IMR-90 (cell line): ENCODE results near the gene GRB2. TPM values are rescaled to one million over a fixed set of nuclear protein-coding genes. Genes with fewer than 3 reads are reported as not detected.
A peak's percentile ranks its signal among the peaks of the same experiment; 100 is the strongest.

ENCODE experiments used
- ATAC-seq: fragments of 200-7000 bp; cut with Tn5 transposase; 2 replicates; pipeline ENCODE4 v1.9.1; 2020; ENCODE audit warnings: low read depth, mild to moderate bottlenecking, moderate library complexity
- BruUV-seq: library from RNA; stranded (reverse); fragments of 400-500 nt; replicated peaks from 2 replicates; lab custom pipeline; 2021; lab: Mats Ljungman, UMichigan
- CTCF ChIA-PET: fragments of 300-600 bp; formaldehyde crosslinking; extraction: SDS; loops from one replicate; lab custom pipeline; 2021; ENCODE audit warnings: antibody characterized with exemption; lab: Yijun Ruan, JAX
- POLR2A ChIA-PET: fragments of 300-600 bp; sonication (Branson Sonifier 250); formaldehyde crosslinking; loops from one replicate; lab custom pipeline; 2022; ENCODE audit warnings: antibody characterized with exemption; ENCODE audit not compliant: unreplicated experiment; lab: Charles Lee
- DNase-seq: peaks from one replicate; pipeline ENCODE4 v3.0.0; 2013
- H2AFZ ChIP-seq: replicated peaks from 2 replicates; pipeline ENCODE3; 2013; ENCODE audit warnings: low read length, mild to moderate bottlenecking; ENCODE audit not compliant: poor library complexity
- H2AK5ac ChIP-seq: 2 replicates; pipeline ENCODE4 v1.6.1; 2013; ENCODE audit warnings: low read depth, low read length, inconsistent platforms
- H2AK9ac ChIP-seq: replicated peaks from 2 replicates; pipeline ENCODE3; 2013; ENCODE audit warnings: mild to moderate bottlenecking, low read depth, low read length, moderate library complexity; ENCODE audit not compliant: poor library complexity
- H2BK120ac ChIP-seq: 2 replicates; pipeline ENCODE4 v1.6.1; 2013; ENCODE audit warnings: low read depth, low read length, inconsistent platforms
- H2BK15ac ChIP-seq: 3 replicates; pipeline ENCODE4 v1.6.1; 2013; ENCODE audit warnings: low read depth, low read length, inconsistent platforms
- H2BK20ac ChIP-seq: 2 replicates; pipeline ENCODE4 v1.6.1; 2013; ENCODE audit warnings: low read depth, mild to moderate bottlenecking, inconsistent platforms, low read length, moderate library complexity
- H2BK5ac ChIP-seq: 2 replicates; pipeline ENCODE4 v1.6.1; 2013; ENCODE audit warnings: mild to moderate bottlenecking, low read depth, low read length, inconsistent platforms; ENCODE audit not compliant: poor library complexity, severe bottlenecking
- H3K14ac ChIP-seq: replicated peaks from 2 replicates; pipeline ENCODE4 v1.6.1; 2013; ENCODE audit warnings: low read depth, low read length, inconsistent platforms
- H3K18ac ChIP-seq: 2 replicates; pipeline ENCODE4 v1.6.1; 2013; ENCODE audit warnings: low read depth, low read length, control low read depth
- H3K23ac ChIP-seq: 2 replicates; pipeline ENCODE4 v1.6.1; 2013; ENCODE audit warnings: low read depth, low read length, inconsistent platforms
- H3K27ac ChIP-seq: 2 replicates; pipeline ENCODE4 v1.5.1; 2013; ENCODE audit warnings: mild to moderate bottlenecking, control low read depth, low read length; ENCODE audit not compliant: insufficient read depth
- H3K27me3 ChIP-seq: 2 replicates; pipeline ENCODE4 v1.6.1; 2013; ENCODE audit warnings: low read length; ENCODE audit not compliant: control insufficient read depth, insufficient read depth
- H3K36me3 ChIP-seq: 2 replicates; pipeline ENCODE4 v1.6.1; 2013; ENCODE audit warnings: low read length, mixed read lengths; ENCODE audit not compliant: control insufficient read depth, insufficient read depth
- H3K4ac ChIP-seq: 2 replicates; pipeline ENCODE4 v1.6.1; 2013; ENCODE audit warnings: low read depth, low read length, inconsistent platforms
- H3K4me1 ChIP-seq: 2 replicates; pipeline ENCODE4 v1.6.1; 2013; ENCODE audit warnings: low read length, mixed read lengths; ENCODE audit not compliant: control insufficient read depth, insufficient read depth
- H3K4me2 ChIP-seq: 2 replicates; pipeline ENCODE4 v1.6.1; 2013; ENCODE audit warnings: low read depth, mild to moderate bottlenecking, control low read depth, low read length, moderate library complexity
- H3K4me3 ChIP-seq: 2 replicates; pipeline ENCODE4 v1.5.1; 2013; ENCODE audit warnings: low read depth, mild to moderate bottlenecking, control low read depth, low read length, moderate library complexity; ENCODE audit not compliant: insufficient read depth
- H3K56ac ChIP-seq: 2 replicates; pipeline ENCODE4 v1.6.1; 2013; ENCODE audit warnings: low read length, inconsistent platforms; ENCODE audit not compliant: insufficient read depth; ENCODE audit errors: extremely low read depth
- H3K79me1 ChIP-seq, 2 experiments: 2 replicates each; pipeline ENCODE4 v1.6.1; 2013; ENCODE audit warnings: low read length in 2 of 2, inconsistent platforms in 1 of 2, low read depth in 1 of 2
- H3K9ac ChIP-seq: 2 replicates; pipeline ENCODE4 v1.6.1; 2013; ENCODE audit warnings: low read depth, low read length, control low read depth
- H3K9me1 ChIP-seq: 2 replicates; pipeline ENCODE4 v1.6.1; 2013; ENCODE audit warnings: low read length, inconsistent platforms; ENCODE audit not compliant: insufficient read depth
- H3K9me3 ChIP-seq: 2 replicates; pipeline ENCODE4 v1.6.1; 2013; ENCODE audit warnings: low read length; ENCODE audit not compliant: control insufficient read depth, insufficient read depth
- H4K20me1 ChIP-seq: 2 replicates; pipeline ENCODE4 v1.6.1; 2013; ENCODE audit warnings: low read length, inconsistent platforms; ENCODE audit not compliant: insufficient read depth
- H4K5ac ChIP-seq: 2 replicates; pipeline ENCODE4 v1.6.1; 2013; ENCODE audit warnings: mild to moderate bottlenecking, low read depth, low read length, control low read depth
- H4K8ac ChIP-seq, 2 experiments: 2 replicates each; pipeline ENCODE4 v1.6.1; 2013; ENCODE audit warnings: low read depth in 2 of 2, low read length in 2 of 2, control low read depth in 1 of 2, inconsistent platforms in 1 of 2
- H4K91ac ChIP-seq: 2 replicates; pipeline ENCODE4 v1.6.1; 2013; ENCODE audit warnings: low read depth, low read length, inconsistent platforms; ENCODE audit not compliant: insufficient read depth
- BHLHE40 ChIP-seq: fragments of 150-350 bp; IDR thresholded peaks from 2 replicates; pipeline ENCODE4 v1.6.1; 2016; ENCODE audit warnings: mild to moderate bottlenecking, low read depth, low read length
- CEBPB ChIP-seq: IDR thresholded peaks from 2 replicates; pipeline ENCODE4 v1.6.1; 2012; ENCODE audit warnings: low read depth, low read length, improper control_type of control experiment
- CHD1 ChIP-seq: IDR thresholded peaks from 2 replicates; pipeline ENCODE4 v1.6.1; 2012; ENCODE audit warnings: low read depth, low read length, improper control_type of control experiment
- FOS ChIP-seq: fragments of 150-350 bp; IDR thresholded peaks from 2 replicates; pipeline ENCODE4 v1.6.1; 2016; ENCODE audit warnings: low read depth, low read length
- MAFK ChIP-seq: IDR thresholded peaks from 2 replicates; pipeline ENCODE4 v1.6.1; 2012; ENCODE audit warnings: low read depth, low read length, improper control_type of control experiment
- MAZ ChIP-seq: IDR thresholded peaks from 2 replicates; pipeline ENCODE4 v1.6.1; 2012; ENCODE audit warnings: low read depth, mild to moderate bottlenecking, low read length, improper control_type of control experiment, moderate library complexity, borderline replicate concordance
- MXI1 ChIP-seq: IDR thresholded peaks from 2 replicates; pipeline ENCODE4 v1.6.1; 2012; ENCODE audit warnings: low read depth, mild to moderate bottlenecking, low read length, moderate library complexity, borderline replicate concordance
- NFE2L2 ChIP-seq: fragments of 150-350 bp; IDR thresholded peaks from 2 replicates; pipeline ENCODE4 v1.6.1; 2016; ENCODE audit warnings: low read depth, mild to moderate bottlenecking, low read length
- POLR2A ChIP-seq: IDR thresholded peaks from 2 replicates; pipeline ENCODE4 v1.6.1; 2012; ENCODE audit warnings: mild to moderate bottlenecking, low read depth, low read length
- RAD21 ChIP-seq: IDR thresholded peaks from 2 replicates; pipeline ENCODE4 v1.6.1; 2012; ENCODE audit warnings: low read length, improper control_type of control experiment
- RCOR1 ChIP-seq: IDR thresholded peaks from 2 replicates; pipeline ENCODE4 v1.6.1; 2012; ENCODE audit warnings: mild to moderate bottlenecking, low read length, improper control_type of control experiment; ENCODE audit not compliant: insufficient replicate concordance
- RFX5 ChIP-seq: IDR thresholded peaks from 2 replicates; pipeline ENCODE4 v1.8.0; 2012; ENCODE audit warnings: low read depth, mild to moderate bottlenecking, low read length, moderate library complexity
- SMC3 ChIP-seq: fragments of 150-350 bp; IDR thresholded peaks from 2 replicates; pipeline ENCODE4 v1.6.1; 2016; ENCODE audit warnings: low read depth, mild to moderate bottlenecking, antibody characterized with exemption, low read length, moderate library complexity
- WGBS, 2 experiments: methylation state at CpG; one replicate each; pipeline versions ENCODE4 v1.1.5 to v1.1.7; 2013; ENCODE audit warnings: missing lambda C conversion rate in 2 of 2; ENCODE audit not compliant: insufficient read length in 1 of 2; ENCODE audit errors: extremely low coverage in 2 of 2; 5-methylcytosine and 5-hydroxymethylcytosine counted together
- dilution Hi-C: fragments of 300-500 bp; cut with HindIII; formaldehyde crosslinking; loops from one replicate; pipeline ENCODE4 v1.14.3; 2018; ENCODE audit warnings: low sequenced_read_pairs; ENCODE audit not compliant: unreplicated experiment
- in situ Hi-C: fragments of 300-500 bp; cut with MboI; formaldehyde crosslinking; loops from 3 replicates; pipeline ENCODE4 v1.14.3; 2019; ENCODE audit warnings: low sequenced_read_pairs, inconsistent platforms, mixed read lengths
- intact Hi-C: fragments of 100-400 bp; cut with micrococcal nuclease; formaldehyde crosslinking; loops from 2 replicates; pipeline ENCODE4 v1.10.0; 2022
- polyA plus RNA-seq, 3 experiments: library from polyadenylated mRNA; depleted of rRNA; stranded (reverse); fragments of >200 nt; gene quantifications; 2 replicates each; pipeline ENCODE4 v1.2.3, GENCODE V29; 2012; ENCODE audit warnings: low replicate concordance in 1 of 3
- total RNA-seq: library from RNA; depleted of rRNA; stranded (reverse); fragments of >200 nt; gene quantifications from 2 replicates; pipeline ENCODE4 v1.2.3, GENCODE V29; 2012
- TF ChIP-seq, protein P1 (sequence below): fragments of 150-350 bp; IDR thresholded peaks from 2 replicates; pipeline ENCODE4 v1.6.1; 2017; ENCODE audit warnings: mild to moderate bottlenecking, antibody characterized with exemption, low read length, low read depth
- TF ChIP-seq, protein P2 (sequence below): conservative IDR thresholded peaks from 2 replicates; pipeline ENCODE4 v1.5.1; 2012; ENCODE audit warnings: mild to moderate bottlenecking, low read depth, low read length, improper control_type of control experiment

Gene GRB2
- total and polyA plus RNA-seq, 2 of the 4 experiments (the other 2 are of a cell fraction) = 49.3 to 62.1 TPM

DNA sequence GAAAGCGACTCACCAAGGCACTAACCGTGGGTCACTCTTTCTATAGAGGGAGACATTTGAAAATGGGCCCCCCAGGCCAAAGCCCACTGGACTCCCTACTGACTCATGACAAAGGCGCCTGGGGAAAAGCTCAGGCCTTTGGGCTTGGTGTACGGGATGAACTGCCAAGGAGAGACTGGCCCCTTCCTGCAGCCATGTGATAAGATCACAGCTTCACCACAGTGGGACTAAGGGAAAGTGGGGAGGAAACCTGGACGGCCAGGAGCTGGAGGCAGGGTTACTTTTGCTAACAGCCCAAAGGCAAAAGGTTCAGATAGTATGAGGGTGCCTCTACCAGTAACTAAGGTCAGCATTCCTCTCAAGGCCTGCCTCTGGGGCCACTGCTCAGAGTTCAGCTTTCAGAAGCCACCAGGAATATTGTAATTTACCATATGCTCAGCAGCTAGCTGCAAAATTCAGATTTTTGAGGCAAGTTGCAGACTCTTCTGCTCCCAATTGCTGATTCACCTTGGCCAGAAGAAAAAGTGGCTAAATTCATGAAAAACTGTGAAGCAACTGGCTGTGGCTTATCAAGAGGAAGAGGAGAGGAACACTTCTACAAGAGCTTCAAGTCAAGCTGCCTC, 79.1 kb downstream of the GRB2 start:
- H2BK120ac ChIP-seq = no peak overlapping the region
- peaks cover 5% of the 10 kb centered on the region for H3K4me1 ChIP-seq
- no peaks in the 10 kb centered on the region for H3K27me3 ChIP-seq
- H3K9me3 ChIP-seq = no peaks in the 10 kb centered on the region
- DNase-seq = peak; percentile 27
- peak overlapping the region; percentile 27; the same call in 1 of the 2 replicates for H2AK5ac ChIP-seq
- no peak overlapping the region for H3K18ac ChIP-seq
- H2BK5ac ChIP-seq = no peak overlapping the region
- CTCF ChIA-PET = interaction anchor here (0.5 to 1.4 kb wide), 2 partner anchors 61 to 68 kb away, joined by 3 to 5 read pairs; no protein-coding TSS in a partner anchor
- H3K36me3 ChIP-seq = peaks cover 20% of the 10 kb centered on the region
- H3K4me2 ChIP-seq = no peak overlapping the region
- H3K4me3 ChIP-seq = no peak overlapping the region
- no TSS peak for BruUV-seq
- WGBS, 2 experiments = no CpG with 5 or more reads among the region's 5 CpGs
- in situ Hi-C loops (no loop called here), dilution Hi-C loops (no loop called here), intact Hi-C loops (loop anchor here (5.0 kb wide), 1 partner anchor 36 kb away; no protein-coding TSS in a partner anchor)
- H3K9ac ChIP-seq = no peak overlapping the region
- no peak overlapping the region for H2BK20ac ChIP-seq
- H3K27ac ChIP-seq = no peak overlapping the region
- no peak overlapping the region for H4K5ac ChIP-seq
- peaks cover 15% of the 10 kb centered on the region; the same call in 1 of the 2 replicates for H4K20me1 ChIP-seq
- H2AFZ ChIP-seq = peak overlapping the region; percentile 34
- H4K8ac ChIP-seq = no peak overlapping the region
- no peak overlapping the region for H4K91ac ChIP-seq
- H2BK15ac ChIP-seq = no peak overlapping the region
- H3K56ac ChIP-seq = no peak overlapping the region
- ATAC-seq = 0 out of 2 replicates have a peak, but pooled peaks have one; percentile 33
- peaks cover 18 to 61% of the 10 kb centered on the region in 2 experiments for H3K79me1 ChIP-seq
- no peak overlapping the region for H3K23ac ChIP-seq
- POLR2A ChIA-PET = interaction anchor here (0.7 kb wide), 1 partner anchor 67 kb away, joined by 3 read pairs; no protein-coding TSS in a partner anchor
- H3K4ac ChIP-seq = peak overlapping the region; percentile 12; the same call in 1 of the 2 replicates
- no peak overlapping the region for H2AK9ac ChIP-seq
- H3K14ac ChIP-seq = no peak overlapping the region
- H3K9me1 ChIP-seq = peaks cover 15% of the 10 kb centered on the region
- no peak for TF ChIP-seq SMC3
- TF ChIP-seq, protein P1, sequence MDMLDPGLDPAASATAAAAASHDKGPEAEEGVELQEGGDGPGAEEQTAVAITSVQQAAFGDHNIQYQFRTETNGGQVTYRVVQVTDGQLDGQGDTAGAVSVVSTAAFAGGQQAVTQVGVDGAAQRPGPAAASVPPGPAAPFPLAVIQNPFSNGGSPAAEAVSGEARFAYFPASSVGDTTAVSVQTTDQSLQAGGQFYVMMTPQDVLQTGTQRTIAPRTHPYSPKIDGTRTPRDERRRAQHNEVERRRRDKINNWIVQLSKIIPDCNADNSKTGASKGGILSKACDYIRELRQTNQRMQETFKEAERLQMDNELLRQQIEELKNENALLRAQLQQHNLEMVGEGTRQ = no peak
- no peak for TF ChIP-seq RAD21
- no peak for TF ChIP-seq MXI1
- no peak for TF ChIP-seq NFE2L2
- no peak for TF ChIP-seq BHLHE40
- TF ChIP-seq, protein P2, sequence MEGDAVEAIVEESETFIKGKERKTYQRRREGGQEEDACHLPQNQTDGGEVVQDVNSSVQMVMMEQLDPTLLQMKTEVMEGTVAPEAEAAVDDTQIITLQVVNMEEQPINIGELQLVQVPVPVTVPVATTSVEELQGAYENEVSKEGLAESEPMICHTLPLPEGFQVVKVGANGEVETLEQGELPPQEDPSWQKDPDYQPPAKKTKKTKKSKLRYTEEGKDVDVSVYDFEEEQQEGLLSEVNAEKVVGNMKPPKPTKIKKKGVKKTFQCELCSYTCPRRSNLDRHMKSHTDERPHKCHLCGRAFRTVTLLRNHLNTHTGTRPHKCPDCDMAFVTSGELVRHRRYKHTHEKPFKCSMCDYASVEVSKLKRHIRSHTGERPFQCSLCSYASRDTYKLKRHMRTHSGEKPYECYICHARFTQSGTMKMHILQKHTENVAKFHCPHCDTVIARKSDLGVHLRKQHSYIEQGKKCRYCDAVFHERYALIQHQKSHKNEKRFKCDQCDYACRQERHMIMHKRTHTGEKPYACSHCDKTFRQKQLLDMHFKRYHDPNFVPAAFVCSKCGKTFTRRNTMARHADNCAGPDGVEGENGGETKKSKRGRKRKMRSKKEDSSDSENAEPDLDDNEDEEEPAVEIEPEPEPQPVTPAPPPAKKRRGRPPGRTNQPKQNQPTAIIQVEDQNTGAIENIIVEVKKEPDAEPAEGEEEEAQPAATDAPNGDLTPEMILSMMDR = no peak
- TF ChIP-seq RCOR1 = no peak
- TF ChIP-seq FOS = no peak
- TF ChIP-seq RFX5 = no peak
- TF ChIP-seq CEBPB = no peak
- no peak for TF ChIP-seq MAFK
- TF ChIP-seq MAZ = no peak
- no peak for TF ChIP-seq POLR2A
- TF ChIP-seq CHD1 = no peak
